HepG2 (cell line): ENCODE results near the gene TCTN2. TPM values are rescaled to one million over a fixed set of nuclear protein-coding genes. Genes with fewer than 3 reads are reported as not detected.

ENCODE experiments used
- ATAC-seq: fragments of 200-7000 bp; cut with Tn5 transposase; 3 replicates; pipeline ENCODE4 v1.9.1; 2020; ENCODE audit warnings: mild to moderate bottlenecking, moderate library complexity
- BruUV-seq: library from RNA; stranded (reverse); fragments of 400-500 nt; replicated peaks from 2 replicates; lab custom pipeline; 2021; lab: Mats Ljungman, UMichigan
- CTCF ChIA-PET: fragments of 300-600 bp; formaldehyde crosslinking; extraction: SDS; loops from one replicate; lab custom pipeline; 2021; ENCODE audit warnings: low total read pairs, inconsistent platforms, low intra/inter-chr PET ratio; lab: Yijun Ruan, JAX
- POLR2A ChIA-PET: fragments of 350-600 bp; sonication (Branson Sonifier 250); formaldehyde crosslinking; loops from one replicate; lab custom pipeline; 2020; ENCODE audit warnings: antibody characterized with exemption, inconsistent platforms; lab: Yijun Ruan, JAX
- DNase-seq: peaks from one replicate; pipeline ENCODE4 v3.0.0-alpha.2; 2015; ENCODE audit warnings: low spot score
- FAIRE-seq: peaks from 3 replicates; lab custom pipeline; 2011; peaks lifted over from hg19 to GRCh38; lab: Jason Lieb, UNC
- H2AFZ ChIP-seq: one replicate; pipeline ENCODE4 v1.6.1; 2011; ENCODE audit warnings: low read length, inconsistent platforms
- H3K27ac ChIP-seq: fragments of 300-600 bp; 3 replicates; pipeline ENCODE4 v1.8.0; 2011; ENCODE audit warnings: mixed run types, mild to moderate bottlenecking, mixed read lengths, low read length, inconsistent platforms; ENCODE audit not compliant: insufficient read depth; ENCODE audit errors: extremely low read length
- H3K27me3 ChIP-seq, 2 experiments: fragments of 200-600 bp in 1 of 2; 2 replicates in 1 of 2; 3 replicates in 1 of 2; pipeline versions ENCODE4 v1.6.0 to v1.8.0; 2011; ENCODE audit warnings: low read length in 2 of 2, mild to moderate bottlenecking in 2 of 2, moderate library complexity in 2 of 2, inconsistent platforms in 1 of 2; ENCODE audit not compliant: insufficient read depth in 2 of 2, control insufficient read depth in 1 of 2
- H3K36me3 ChIP-seq, 2 experiments: fragments of 200-600 bp in 1 of 2; replicated peaks in 1 of 2; 2 replicates in 1 of 2; 3 replicates in 1 of 2; pipeline versions ENCODE4 v1.5.1 to v1.8.0; 2011; ENCODE audit warnings: low read length in 2 of 2, inconsistent platforms in 1 of 2; ENCODE audit not compliant: insufficient read depth in 2 of 2, control insufficient read depth in 1 of 2
- H3K4me1 ChIP-seq: 2 replicates; pipeline ENCODE4 v1.5.1; 2012; ENCODE audit warnings: low read length, inconsistent platforms; ENCODE audit not compliant: insufficient read depth
- H3K4me2 ChIP-seq: 2 replicates; pipeline ENCODE4 v1.6.0; 2011; ENCODE audit warnings: low read depth, low read length, inconsistent platforms
- H3K4me3 ChIP-seq, 3 experiments: fragments of 200-600 bp in 1 of 3; sonication (generic), shearing (Covaris generic) in 1 of 3; replicated peaks in 1 of 3; 2 replicates each; pipeline ENCODE4 v1.5.1; 2011 to 2016; ENCODE audit warnings: low read length in 3 of 3, inconsistent platforms in 2 of 3, low read depth in 2 of 3, mild to moderate bottlenecking in 2 of 3, control low read depth in 1 of 3, mixed read lengths in 1 of 3; ENCODE audit not compliant: insufficient read depth in 1 of 3
- H3K79me2 ChIP-seq: one replicate; pipeline ENCODE4 v1.6.1; 2011; ENCODE audit warnings: low read length, inconsistent platforms; ENCODE audit not compliant: insufficient read depth
- H3K9ac ChIP-seq: 2 replicates; pipeline ENCODE4 v1.6.0; 2011; ENCODE audit warnings: mild to moderate bottlenecking, low read depth, low read length, inconsistent platforms; ENCODE audit not compliant: insufficient read depth
- H3K9me3 ChIP-seq: 2 replicates; pipeline ENCODE4 v1.5.1; 2012; ENCODE audit warnings: mild to moderate bottlenecking, low read length
- H4K20me1 ChIP-seq: 2 replicates; pipeline ENCODE4 v1.6.0; 2011; ENCODE audit warnings: inconsistent platforms, mild to moderate bottlenecking, low read length, moderate library complexity; ENCODE audit not compliant: insufficient read depth
- RFX1 ChIP-seq: fragments of 450-650 bp; IDR thresholded peaks from 2 replicates; pipeline ENCODE4 v1.6.1; 2017
- ZNF777 ChIP-seq: sonication (generic); formaldehyde crosslinking; IDR thresholded peaks from 2 replicates; pipeline ENCODE4 v1.4.0; 2020; ENCODE audit warnings: missing genetic modification reagents
- ZSCAN22 ChIP-seq: sonication (generic); formaldehyde crosslinking; IDR thresholded peaks from 2 replicates; pipeline ENCODE4 v1.4.0; 2020; ENCODE audit warnings: mild to moderate bottlenecking, missing genetic modification reagents
- WGBS: methylation state at CpG from one replicate; pipeline ENCODE4 v1.1.6; 2017; ENCODE audit warnings: low lambda C conversion rate; 5-methylcytosine and 5-hydroxymethylcytosine counted together
- in situ Hi-C: cut with HindIII; loops from 2 replicates; pipeline ENCODE4 v1.10.0; 2017; ENCODE audit warnings: low pct_unique_long_range_greater_than_20kb; ENCODE audit not compliant: extremely low pct_ligation_motif_present
- intact Hi-C: fragments of 100-400 bp; cut with micrococcal nuclease; formaldehyde crosslinking; loops from one replicate; pipeline ENCODE4 v1.10.0; 2022; ENCODE audit not compliant: unreplicated experiment
- polyA plus RNA-seq, 8 experiments: library from polyadenylated mRNA; depleted of rRNA in 3 of 8; stranded (reverse) in 7 of 8; unstranded in 1 of 8; fragments of >200 nt; fragmentation: Illumina TruSeq in 4 of 8; extraction: Trizol in 4 of 8; gene quantifications; 2 replicates each; pipeline versions ENCODE4 v1.2.1 to v1.2.3, GENCODE V29; 2011 to 2016; ENCODE audit warnings: low read depth in 4 of 8, missing spikeins in 1 of 8, mixed read lengths in 1 of 8; ENCODE audit not compliant: insufficient read depth in 1 of 8
- total RNA-seq, 5 experiments: library from RNA; depleted of rRNA; stranded (reverse); fragments of >200 nt; fragmentation: Illumina TruSeq; extraction: Trizol; gene quantifications; 2 replicates each; pipeline ENCODE4 v1.2.3, GENCODE V29; 2016; ENCODE audit warnings: low read depth in 1 of 5
- TF ChIP-seq, protein P1 (sequence below): sonication (generic); formaldehyde crosslinking; IDR thresholded peaks from 2 replicates; pipeline ENCODE4 v1.4.0; 2020; ENCODE audit warnings: missing genetic modification reagents, borderline replicate concordance
- TF ChIP-seq, protein P2 (sequence below): sonication (generic); formaldehyde crosslinking; IDR thresholded peaks from 2 replicates; pipeline ENCODE4 v1.8.1; 2023; ENCODE audit warnings: missing genetic modification reagents, mild to moderate bottlenecking, borderline replicate concordance
- TF ChIP-seq, protein P3 (sequence below): sonication (generic); formaldehyde crosslinking; IDR thresholded peaks from 2 replicates; pipeline ENCODE4 v1.8.0; 2023; ENCODE audit warnings: mild to moderate bottlenecking, missing genetic modification reagents

TCTN2 gene
- total and polyA plus RNA-seq, 2 of the 13 experiments (the other 11 are each of a cell fraction or from before 2014, with no cell fraction given): 5.0 to 8.1 TPM

DNA sequence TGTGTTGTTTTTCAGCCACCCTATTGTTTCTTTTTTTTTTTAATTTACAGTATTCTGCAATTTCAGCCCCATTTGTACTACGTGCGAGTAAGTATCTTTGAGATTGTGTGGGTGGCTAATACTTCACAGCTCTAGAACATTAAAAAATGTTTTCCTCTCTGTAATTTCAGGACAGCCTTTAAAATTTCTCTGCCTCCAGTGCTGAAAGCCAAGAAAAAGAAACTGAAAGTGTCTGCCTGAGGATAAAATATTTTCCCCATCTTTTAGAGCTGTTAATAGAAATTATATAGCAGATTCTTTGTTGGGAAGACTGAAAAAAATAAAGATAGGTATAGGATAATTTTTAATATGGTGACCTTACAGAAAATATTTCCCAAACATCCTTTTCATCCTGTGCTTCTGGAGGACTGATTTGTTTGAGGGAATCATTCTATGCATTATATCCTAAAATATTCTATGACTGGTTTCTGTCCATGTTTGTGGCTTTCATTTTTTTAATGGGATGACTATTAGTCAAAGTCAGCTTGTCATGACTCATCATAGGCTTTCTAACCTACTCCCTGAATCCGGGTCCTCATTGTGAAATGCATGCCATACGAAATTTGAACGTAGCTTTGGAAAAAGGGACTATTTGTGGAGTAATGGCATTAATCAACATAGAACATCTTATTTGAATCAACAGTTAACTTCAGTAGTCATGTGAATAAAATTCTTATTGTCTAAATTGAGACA is 10.8 kb upstream of the TCTN2 start:
- ATAC-seq: no peak
- no peak overlapping the region for H3K27ac ChIP-seq

More for the DNA sequence above, 10.8 kb upstream of the TCTN2 start:
- no peak overlapping the region for H3K4me2 ChIP-seq
- no peaks in the 10 kb centered on the region for H3K79me2 ChIP-seq
- intact Hi-C loops: no loop called here
- H3K36me3 ChIP-seq: peaks cover 2 to 33% of the 10 kb centered on the region in 2 experiments; a peak in 4 of 5 replicates
- no peaks in the 10 kb centered on the region for H3K4me1 ChIP-seq
- FAIRE-seq: no peak
- no peak for DNase-seq
- H2AFZ ChIP-seq: no peak overlapping the region
- in situ Hi-C loops: no loop called here
- 98% methylated on average over 5 of the region's 5 CpGs for WGBS
- ChIA-PET POLR2A (interaction anchor here (1.4 kb wide), 1 partner anchor 52 kb away, joined by 6 read pairs; the partner anchor contains the start of gene ATP6V0A2), CTCF (no interaction called here)
- no peak overlapping the region for H3K9ac ChIP-seq
- H3K9me3 ChIP-seq: no peaks in the 10 kb centered on the region
- TF ChIP-seq, protein P1, sequence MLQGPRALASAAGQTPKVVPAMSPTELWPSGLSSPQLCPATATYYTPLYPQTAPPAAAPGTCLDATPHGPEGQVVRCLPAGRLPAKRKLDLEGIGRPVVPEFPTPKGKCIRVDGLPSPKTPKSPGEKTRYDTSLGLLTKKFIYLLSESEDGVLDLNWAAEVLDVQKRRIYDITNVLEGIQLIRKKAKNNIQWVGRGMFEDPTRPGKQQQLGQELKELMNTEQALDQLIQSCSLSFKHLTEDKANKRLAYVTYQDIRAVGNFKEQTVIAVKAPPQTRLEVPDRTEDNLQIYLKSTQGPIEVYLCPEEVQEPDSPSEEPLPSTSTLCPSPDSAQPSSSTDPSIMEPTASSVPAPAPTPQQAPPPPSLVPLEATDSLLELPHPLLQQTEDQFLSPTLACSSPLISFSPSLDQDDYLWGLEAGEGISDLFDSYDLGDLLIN (CRISPR knock-in tag): no peak
- TF ChIP-seq RFX1 (no peak), ZNF777 (CRISPR knock-in tag) (no peak), ZSCAN22 (CRISPR knock-in tag) (no peak)
- TF ChIP-seq, protein P2, sequence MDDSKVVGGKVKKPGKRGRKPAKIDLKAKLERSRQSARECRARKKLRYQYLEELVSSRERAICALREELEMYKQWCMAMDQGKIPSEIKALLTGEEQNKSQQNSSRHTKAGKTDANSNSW: no peak
- TF ChIP-seq, protein P3, sequence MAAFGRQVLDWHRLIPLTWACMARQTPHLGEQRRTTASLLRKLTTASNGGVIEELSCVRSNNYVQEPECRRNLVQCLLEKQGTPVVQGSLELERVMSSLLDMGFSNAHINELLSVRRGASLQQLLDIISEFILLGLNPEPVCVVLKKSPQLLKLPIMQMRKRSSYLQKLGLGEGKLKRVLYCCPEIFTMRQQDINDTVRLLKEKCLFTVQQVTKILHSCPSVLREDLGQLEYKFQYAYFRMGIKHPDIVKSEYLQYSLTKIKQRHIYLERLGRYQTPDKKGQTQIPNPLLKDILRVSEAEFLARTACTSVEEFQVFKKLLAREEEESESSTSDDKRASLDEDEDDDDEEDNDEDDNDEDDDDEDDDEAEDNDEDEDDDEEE: no peak
- H4K20me1 ChIP-seq: no peaks in the 10 kb centered on the region
- no peaks in the 10 kb centered on the region for H3K27me3 ChIP-seq
- no TSS peak for BruUV-seq
- H3K4me3 ChIP-seq: no peak overlapping the region
